ENCODE results near the gene INTS13. TPM values are rescaled to one million over a fixed set of nuclear protein-coding genes. Genes with fewer than 3 reads are reported as not detected.
"Not testable (repeated sequence)": the region's sequence is repeated elsewhere in the genome, so short reads cannot be mapped to it uniquely, and the experiment has no call there.

Gene INTS13
- total RNA-seq: 12.8 TPM

DNA sequence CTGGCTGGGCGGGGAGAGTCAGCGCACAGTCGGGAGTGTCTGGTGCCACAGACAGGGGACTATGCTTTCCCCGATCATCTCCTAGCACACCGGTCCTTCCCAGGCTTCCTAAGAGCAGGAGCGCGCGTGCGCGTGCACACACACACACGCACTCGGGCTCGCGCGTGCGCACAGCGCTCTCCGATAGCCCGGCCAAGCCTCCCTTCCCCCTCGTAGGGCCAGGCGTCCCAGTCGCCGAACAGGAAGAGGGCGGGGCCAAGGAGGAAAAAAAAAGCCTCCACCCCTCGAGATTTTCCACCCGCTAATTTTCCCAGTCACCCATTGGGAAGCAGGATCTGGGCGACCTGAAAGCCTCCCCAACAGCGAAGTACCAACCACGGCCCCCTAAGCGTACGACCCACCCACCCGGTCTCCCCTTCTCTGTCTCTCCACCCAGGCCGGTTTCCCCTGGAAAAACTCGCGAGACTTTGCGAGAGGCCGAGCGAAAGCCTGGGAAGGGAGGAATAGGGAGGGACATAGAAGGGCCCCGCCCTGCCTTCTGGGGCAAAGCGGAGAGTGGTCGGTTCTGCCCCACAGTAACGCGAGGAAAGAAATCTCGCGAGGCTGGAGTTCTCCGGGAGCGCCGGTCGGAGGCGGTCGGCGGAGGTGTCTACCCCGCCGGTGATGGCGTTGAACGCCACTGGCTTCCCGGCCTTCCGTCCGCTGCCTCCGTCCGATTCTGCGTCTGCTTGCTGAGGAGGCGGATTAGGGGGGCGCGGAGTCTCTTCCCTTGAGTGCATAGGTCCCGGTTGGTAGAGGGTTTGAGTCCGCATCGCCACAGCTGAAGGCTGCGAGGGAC lies at the start of gene INTS13, which contains the start of gene FGFR1OP2:
Gene INTS13, minus strand, starts transcription at position 119 of the 838 bp plus-strand sequence. CDS start 1,178 bp downstream, outside the sequence.
Gene FGFR1OP2, plus strand, starts transcription at position 608 of the 838 bp plus-strand sequence. CDS start 15,689 bp downstream, outside the sequence.
- peaks cover 46% of the 10 kb centered on the region for H3K4me1 ChIP-seq (ENCODE audit: insufficient read depth, low read length)
- no peaks in the 10 kb centered on the region for H3K27me3 ChIP-seq (ENCODE audit: insufficient read depth, low read length)
- H3K4me3 ChIP-seq (ENCODE audit: low read length): peak within 1 kb of the TSS; percentile 98
- H3K9me3 ChIP-seq (ENCODE audit: low read depth, low read length): no peaks in the 10 kb centered on the region

- Histone ChIP-seq H3K4me1 (ENCODE audit: insufficient read depth, low read length) (peaks cover 10% of the 10 kb centered on the region), H3K27me3 (ENCODE audit: insufficient read depth, low read length) (no peaks in the 10 kb centered on the region), H3K4me3 (ENCODE audit: low read length) (no peak overlapping the region), H3K9me3 (ENCODE audit: low read depth, low read length) (no peaks in the 10 kb centered on the region)
Observed at GRCh38 chr12:26982866-26983265, 45.1 kb upstream of the INTS13 start.

- Histone ChIP-seq H3K4me3 (ENCODE audit: low read length) (no peak overlapping the region), H3K27me3 (ENCODE audit: insufficient read depth, low read length) (no peaks in the 10 kb centered on the region), H3K9me3 (ENCODE audit: low read depth, low read length) (no peaks in the 10 kb centered on the region), H3K4me1 (ENCODE audit: insufficient read depth, low read length) (peaks cover 5% of the 10 kb centered on the region)
Observed at GRCh38 chr12:26979733-26980132, 42.0 kb upstream of the INTS13 start.

GRCh38 chr12:26978801-26979200 lies 41.0 kb upstream of the INTS13 start:
- no peak overlapping the region for H3K4me3 ChIP-seq (ENCODE audit: low read length)
- peaks cover 5% of the 10 kb centered on the region for H3K4me1 ChIP-seq (ENCODE audit: insufficient read depth, low read length)
- no peaks in the 10 kb centered on the region for H3K9me3 ChIP-seq (ENCODE audit: low read depth, low read length)
- no peaks in the 10 kb centered on the region for H3K27me3 ChIP-seq (ENCODE audit: insufficient read depth, low read length)

GRCh38 chr12:26976687-26977086 lies 38.9 kb upstream of the INTS13 start:
- no peaks in the 10 kb centered on the region for H3K9me3 ChIP-seq (ENCODE audit: low read depth, low read length)
- H3K27me3 ChIP-seq (ENCODE audit: insufficient read depth, low read length): no peaks in the 10 kb centered on the region
- H3K4me3 ChIP-seq (ENCODE audit: low read length): no peak overlapping the region
- peaks cover 5% of the 10 kb centered on the region for H3K4me1 ChIP-seq (ENCODE audit: insufficient read depth, low read length)

GRCh38 chr12:26971963-26972362 lies 34.2 kb upstream of the INTS13 start:
- no peaks in the 10 kb centered on the region for H3K27me3 ChIP-seq (ENCODE audit: insufficient read depth, low read length)
- H3K9me3 ChIP-seq (ENCODE audit: low read depth, low read length): no peaks in the 10 kb centered on the region
- no peak overlapping the region for H3K4me3 ChIP-seq (ENCODE audit: low read length)
- H3K4me1 ChIP-seq (ENCODE audit: insufficient read depth, low read length): peaks cover 4% of the 10 kb centered on the region

- H3K27me3 ChIP-seq (ENCODE audit: insufficient read depth, low read length): no peaks in the 10 kb centered on the region
- no peaks in the 10 kb centered on the region for H3K9me3 ChIP-seq (ENCODE audit: low read depth, low read length)
- H3K4me1 ChIP-seq (ENCODE audit: insufficient read depth, low read length): no peaks in the 10 kb centered on the region
- H3K4me3 ChIP-seq (ENCODE audit: low read length): no peak overlapping the region
Observed at GRCh38 chr12:26970136-26970535, 32.4 kb upstream of the INTS13 start.

GRCh38 chr12:26966842-26967241 lies 29.1 kb upstream of the INTS13 start:
- no peaks in the 10 kb centered on the region for H3K9me3 ChIP-seq (ENCODE audit: low read depth, low read length)
- no peaks in the 10 kb centered on the region for H3K4me1 ChIP-seq (ENCODE audit: insufficient read depth, low read length)
- H3K4me3 ChIP-seq (ENCODE audit: low read length): no peak overlapping the region
- no peaks in the 10 kb centered on the region for H3K27me3 ChIP-seq (ENCODE audit: insufficient read depth, low read length)

DNA sequence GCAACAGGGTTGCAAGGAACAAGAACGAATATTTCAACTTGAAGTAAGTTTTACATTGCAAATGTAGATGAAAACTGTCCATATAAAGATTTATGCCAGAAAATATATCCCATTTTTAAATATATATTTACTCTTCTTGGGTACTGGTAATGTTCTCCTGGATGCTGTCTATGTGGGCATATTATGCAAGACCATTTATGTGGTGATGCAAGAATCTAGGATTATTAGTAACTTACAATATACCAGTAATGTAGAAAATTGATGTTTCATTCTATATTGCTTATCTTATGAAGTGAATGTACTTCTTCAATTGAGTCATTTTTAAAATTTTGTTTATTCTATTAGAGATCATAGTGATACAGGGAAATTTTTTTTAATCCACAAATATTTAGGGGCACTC lies 25.6 kb upstream of the INTS13 start:
- Histone ChIP-seq H3K4me1 (ENCODE audit: insufficient read depth, low read length) (no peaks in the 10 kb centered on the region), H3K9me3 (ENCODE audit: low read depth, low read length) (no peaks in the 10 kb centered on the region), H3K27me3 (ENCODE audit: insufficient read depth, low read length) (no peaks in the 10 kb centered on the region), H3K4me3 (ENCODE audit: low read length) (no peak overlapping the region)

- no peak overlapping the region for H3K4me3 ChIP-seq (ENCODE audit: low read length)
Observed at GRCh38 chr12:26961803-26962202, 24.0 kb upstream of the INTS13 start.

DNA sequence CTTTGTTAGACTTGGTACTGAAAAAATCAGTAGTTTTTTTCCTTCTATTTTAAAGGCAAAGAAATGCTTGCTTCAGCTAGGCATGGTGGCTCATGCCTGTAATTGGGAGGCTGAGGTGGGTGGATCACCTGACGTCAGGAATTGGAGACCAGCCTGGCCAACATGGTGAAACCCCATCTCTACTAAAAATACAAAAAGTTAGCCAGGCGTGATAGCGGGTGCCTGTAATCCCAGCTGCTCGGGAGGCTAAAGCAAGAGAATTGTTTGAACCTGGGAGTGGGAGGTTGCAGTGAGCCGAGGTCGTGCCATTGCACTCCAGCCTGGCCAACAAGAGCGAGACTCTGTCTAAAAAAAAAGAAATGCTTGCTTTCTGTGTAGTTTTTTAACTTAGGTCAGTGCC lies 23.6 kb upstream of the INTS13 start:
- H3K9me3 ChIP-seq (ENCODE audit: low read depth, low read length); H3K4me1 ChIP-seq (ENCODE audit: insufficient read depth, low read length); H3K4me3 ChIP-seq (ENCODE audit: low read length); H3K27me3 ChIP-seq (ENCODE audit: insufficient read depth, low read length): not testable (repeated sequence)

More at GRCh38 chr12:26961803-26962202, 24.0 kb upstream of the INTS13 start:
- no peaks in the 10 kb centered on the region for H3K9me3 ChIP-seq (ENCODE audit: low read depth, low read length)
- no peaks in the 10 kb centered on the region for H3K27me3 ChIP-seq (ENCODE audit: insufficient read depth, low read length)
- no peaks in the 10 kb centered on the region for H3K4me1 ChIP-seq (ENCODE audit: insufficient read depth, low read length)

- H3K4me1 ChIP-seq (ENCODE audit: insufficient read depth, low read length): peaks cover 17% of the 10 kb centered on the region
- no peak overlapping the region for H3K4me3 ChIP-seq (ENCODE audit: low read length)
- no peaks in the 10 kb centered on the region for H3K27me3 ChIP-seq (ENCODE audit: insufficient read depth, low read length)
- H3K9me3 ChIP-seq (ENCODE audit: low read depth, low read length): no peaks in the 10 kb centered on the region
Observed at GRCh38 chr12:26954027-26954426, 16.2 kb upstream of the INTS13 start.

- Histone ChIP-seq H3K4me1 (ENCODE audit: insufficient read depth, low read length) (peaks cover 17% of the 10 kb centered on the region), H3K9me3 (ENCODE audit: low read depth, low read length) (peaks cover 3% of the 10 kb centered on the region), H3K27me3 (ENCODE audit: insufficient read depth, low read length) (no peaks in the 10 kb centered on the region), H3K4me3 (ENCODE audit: low read length) (no peak overlapping the region)
Observed at GRCh38 chr12:26953447-26953846, 15.7 kb upstream of the INTS13 start.

DNA sequence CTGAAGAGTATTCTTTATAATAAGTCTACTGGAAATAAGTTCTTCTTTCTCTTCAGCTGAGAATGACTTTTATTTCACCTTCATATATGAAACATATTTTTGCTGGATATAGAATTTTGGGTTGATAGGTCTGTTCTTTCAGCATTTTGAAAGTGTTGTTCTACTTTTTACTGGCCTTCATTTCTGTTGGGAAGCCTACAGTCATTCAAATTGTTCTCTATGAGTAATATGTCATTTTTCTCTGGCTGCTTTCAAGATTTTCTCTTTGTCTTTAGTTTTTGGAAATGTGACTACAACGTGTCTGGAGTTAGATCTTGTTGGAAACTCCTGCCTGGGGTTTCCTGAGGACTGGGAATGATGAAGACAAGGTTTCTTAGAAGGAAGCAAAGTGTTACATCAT lies 10.5 kb upstream of the INTS13 start:
- H3K4me1 ChIP-seq (ENCODE audit: insufficient read depth, low read length): peaks cover 21% of the 10 kb centered on the region
- no peaks in the 10 kb centered on the region for H3K27me3 ChIP-seq (ENCODE audit: insufficient read depth, low read length)
- no peak overlapping the region for H3K4me3 ChIP-seq (ENCODE audit: low read length)
- peaks cover 7% of the 10 kb centered on the region for H3K9me3 ChIP-seq (ENCODE audit: low read depth, low read length)

DNA sequence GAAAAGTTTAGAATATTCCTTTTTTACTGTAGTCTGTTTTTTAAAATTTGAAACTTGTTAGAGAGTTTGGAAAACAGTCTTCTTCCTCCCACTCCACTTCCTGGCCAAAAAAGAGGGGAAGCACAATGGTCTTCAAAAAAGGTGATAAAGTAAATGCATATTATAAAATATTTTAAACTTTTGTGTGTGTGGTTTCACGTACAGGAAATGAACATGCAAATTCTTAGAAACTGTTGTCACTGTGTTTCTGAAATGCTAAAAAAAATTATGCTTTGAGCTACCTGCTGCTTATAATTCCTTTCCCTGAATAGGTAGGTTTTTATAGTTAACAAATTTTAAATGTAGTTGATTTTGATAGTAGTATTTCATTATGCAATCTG lies 3.4 kb upstream of the INTS13 start:
- no peaks in the 10 kb centered on the region for H3K9me3 ChIP-seq (ENCODE audit: low read depth, low read length)
- no peak overlapping the region for H3K4me3 ChIP-seq (ENCODE audit: low read length)
- peaks cover 39% of the 10 kb centered on the region for H3K4me1 ChIP-seq (ENCODE audit: insufficient read depth, low read length)
- H3K27me3 ChIP-seq (ENCODE audit: insufficient read depth, low read length): no peaks in the 10 kb centered on the region
